IPS-15b (cell line): ENCODE results near the gene CDCA7.

Source experiments
- H3K27me3 ChIP-seq: one replicate; pipeline ENCODE4 v1.6.1; 2013; ENCODE audit warnings: low read length; ENCODE audit not compliant: control insufficient read depth, insufficient read depth
- H3K36me3 ChIP-seq: one replicate; pipeline ENCODE4 v1.6.1; 2013; ENCODE audit warnings: low read length; ENCODE audit not compliant: control insufficient read depth, insufficient read depth
- H3K4me1 ChIP-seq: one replicate; pipeline ENCODE4 v1.6.1; 2013; ENCODE audit warnings: mild to moderate bottlenecking, low read length; ENCODE audit not compliant: control insufficient read depth, insufficient read depth
- H3K4me3 ChIP-seq: one replicate; pipeline ENCODE4 v1.5.1; 2013; ENCODE audit warnings: low read depth, low read length
- H3K9ac ChIP-seq: one replicate; pipeline ENCODE4 v1.6.1; 2013; ENCODE audit warnings: low read depth, mild to moderate bottlenecking, low read length
- H3K9me3 ChIP-seq: one replicate; pipeline ENCODE4 v1.6.1; 2013; ENCODE audit warnings: mild to moderate bottlenecking, low read length; ENCODE audit not compliant: control insufficient read depth, insufficient read depth

The CDCA7 gene

GRCh38 chr2:173347305-173348168 is 7.1 kb upstream of the CDCA7 start:
- no peaks in the 10 kb centered on the region for H3K9me3 ChIP-seq
- H3K4me1 ChIP-seq = no peaks in the 10 kb centered on the region
- no peak overlapping the region for H3K9ac ChIP-seq
- H3K4me3 ChIP-seq = no peak overlapping the region
- H3K36me3 ChIP-seq = no peaks in the 10 kb centered on the region
- H3K27me3 ChIP-seq = no peaks in the 10 kb centered on the region

DNA sequence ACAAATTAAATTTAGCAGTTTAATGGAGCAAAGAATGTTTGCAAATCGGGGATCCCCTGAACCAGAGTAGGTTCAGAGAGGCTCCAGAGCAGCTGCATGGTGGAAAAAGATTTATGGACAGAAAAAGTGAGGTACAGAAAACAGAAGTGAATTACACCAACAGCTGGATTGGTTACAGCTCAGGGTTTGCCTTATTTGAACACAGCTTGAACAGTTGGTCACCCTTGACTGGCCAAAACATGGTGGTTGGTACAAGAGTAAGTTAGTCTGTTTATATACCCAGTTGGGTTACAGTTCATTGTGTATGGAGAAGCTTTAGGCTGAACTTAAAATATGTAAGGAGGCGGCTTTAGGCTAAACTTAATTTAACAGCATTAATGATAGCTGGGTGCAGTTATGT is 5.4 kb upstream of the CDCA7 start:
- no peak overlapping the region for H3K4me3 ChIP-seq
- H3K9ac ChIP-seq = no peak overlapping the region
- H3K9me3 ChIP-seq = no peaks in the 10 kb centered on the region
- no peaks in the 10 kb centered on the region for H3K27me3 ChIP-seq
- peaks cover 6% of the 10 kb centered on the region for H3K4me1 ChIP-seq
- no peaks in the 10 kb centered on the region for H3K36me3 ChIP-seq

DNA sequence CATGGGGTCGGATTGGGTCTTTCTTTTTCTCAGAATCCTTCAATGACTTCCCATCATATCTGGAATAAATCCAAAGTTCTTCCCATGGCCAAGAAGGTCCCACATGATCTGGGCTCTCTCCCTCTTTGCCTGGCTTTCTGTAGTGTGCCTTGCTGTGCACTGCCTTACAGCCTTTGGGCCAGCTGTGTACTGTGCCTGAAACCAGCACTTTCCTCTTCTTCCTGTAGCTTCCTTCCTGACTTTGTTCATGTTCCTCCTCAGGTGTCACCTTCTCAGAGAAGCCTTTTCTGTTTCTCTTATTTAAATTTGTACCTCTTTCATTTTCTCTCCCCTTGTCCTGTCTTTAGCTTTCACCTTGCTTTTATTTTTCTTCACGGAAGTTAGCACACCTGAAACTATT is 4.3 kb upstream of the CDCA7 start:
- no peaks in the 10 kb centered on the region for H3K27me3 ChIP-seq
- H3K9me3 ChIP-seq = no peaks in the 10 kb centered on the region
- H3K9ac ChIP-seq = no peak overlapping the region
- H3K36me3 ChIP-seq = peaks cover 2% of the 10 kb centered on the region
- H3K4me3 ChIP-seq = no peak overlapping the region
- peaks cover 6% of the 10 kb centered on the region for H3K4me1 ChIP-seq

GRCh38 chr2:173351879-173352278 is 2.8 kb upstream of the CDCA7 start:
- Histone ChIP-seq H3K36me3 (peaks cover 2% of the 10 kb centered on the region), H3K9ac (no peak overlapping the region), H3K4me1 (peaks cover 14% of the 10 kb centered on the region), H3K27me3 (no peaks in the 10 kb centered on the region), H3K4me3 (no peak overlapping the region), H3K9me3 (no peaks in the 10 kb centered on the region)

DNA sequence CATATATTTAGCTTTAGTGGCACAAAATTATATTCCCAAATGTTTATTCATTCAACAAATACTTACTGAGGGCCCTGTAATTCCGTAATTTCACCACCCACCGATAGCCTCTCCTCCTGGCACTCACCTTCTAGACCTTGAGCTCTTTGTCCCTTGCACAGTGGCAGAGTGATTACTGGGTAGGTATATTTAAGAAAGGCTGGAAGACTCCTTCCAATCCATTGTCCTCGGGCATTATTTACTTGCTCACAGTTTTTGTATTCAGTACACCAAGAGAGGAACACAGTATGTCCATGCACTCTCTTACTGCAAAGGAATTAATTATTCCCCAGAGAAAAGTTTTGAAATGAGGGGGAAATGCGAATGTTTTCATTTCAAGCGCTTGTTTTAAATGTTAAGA is 1.1 kb upstream of the CDCA7 start:
- no peaks in the 10 kb centered on the region for H3K9me3 ChIP-seq
- peak overlapping the region; percentile 93 for H3K9ac ChIP-seq
- H3K36me3 ChIP-seq = peaks cover 2% of the 10 kb centered on the region
- H3K27me3 ChIP-seq = no peaks in the 10 kb centered on the region
- peaks cover 18% of the 10 kb centered on the region for H3K4me1 ChIP-seq
- peak overlapping the region; percentile 94 for H3K4me3 ChIP-seq

- Histone ChIP-seq H3K9ac (peak overlapping the region; percentile 93), H3K9me3 (no peaks in the 10 kb centered on the region), H3K4me1 (peaks cover 18% of the 10 kb centered on the region), H3K4me3 (peak overlapping the region; percentile 94), H3K27me3 (no peaks in the 10 kb centered on the region), H3K36me3 (peaks cover 2% of the 10 kb centered on the region)
These were observed 545 bp upstream of the CDCA7 start for GRCh38 chr2:173354073-173354581.

GRCh38 chr2:173355132-173355865 is 627 bp downstream of the CDCA7 start:
- Histone ChIP-seq H3K4me1 (peaks cover 18% of the 10 kb centered on the region), H3K36me3 (peaks cover 7% of the 10 kb centered on the region), H3K9ac (peak overlapping the region; percentile 93)

GRCh38 chr2:173355866-173356508 is 1.3 kb downstream of the CDCA7 start:
- Histone ChIP-seq H3K9me3 (no peaks in the 10 kb centered on the region), H3K27me3 (no peaks in the 10 kb centered on the region), H3K9ac (no peak overlapping the region), H3K4me1 (peaks cover 18% of the 10 kb centered on the region), H3K4me3 (peak overlapping the region; percentile 94), H3K36me3 (peaks cover 7% of the 10 kb centered on the region)

More at GRCh38 chr2:173355132-173355865, 627 bp downstream of the CDCA7 start:
- no peaks in the 10 kb centered on the region for H3K9me3 ChIP-seq
- peak overlapping the region; percentile 94 for H3K4me3 ChIP-seq
- H3K27me3 ChIP-seq = no peaks in the 10 kb centered on the region

DNA sequence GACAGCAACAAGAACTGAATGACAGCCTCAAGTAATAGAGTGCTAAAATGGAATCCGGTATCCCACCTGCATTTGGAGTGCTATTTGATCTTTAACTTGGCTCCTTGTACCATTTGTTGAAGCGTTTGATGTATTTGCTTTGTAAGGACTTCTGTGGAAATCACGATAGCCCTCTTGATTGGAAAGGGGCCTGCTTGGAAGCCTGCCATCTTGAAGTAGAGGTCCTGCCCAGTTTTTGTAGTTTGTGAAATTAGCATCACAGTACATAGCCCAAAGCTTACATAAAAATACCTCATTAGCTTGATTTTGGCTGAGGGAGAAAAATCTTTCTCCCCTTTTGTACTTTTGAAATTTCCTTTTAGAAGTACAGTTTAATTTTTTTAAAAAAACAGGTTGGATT is 2.7 kb downstream of the CDCA7 start:
- H3K4me3 ChIP-seq = no peak overlapping the region
- H3K4me1 ChIP-seq = peaks cover 18% of the 10 kb centered on the region
- H3K9ac ChIP-seq = no peak overlapping the region
- peaks cover 7% of the 10 kb centered on the region for H3K36me3 ChIP-seq
- no peaks in the 10 kb centered on the region for H3K27me3 ChIP-seq
- H3K9me3 ChIP-seq = no peaks in the 10 kb centered on the region

DNA sequence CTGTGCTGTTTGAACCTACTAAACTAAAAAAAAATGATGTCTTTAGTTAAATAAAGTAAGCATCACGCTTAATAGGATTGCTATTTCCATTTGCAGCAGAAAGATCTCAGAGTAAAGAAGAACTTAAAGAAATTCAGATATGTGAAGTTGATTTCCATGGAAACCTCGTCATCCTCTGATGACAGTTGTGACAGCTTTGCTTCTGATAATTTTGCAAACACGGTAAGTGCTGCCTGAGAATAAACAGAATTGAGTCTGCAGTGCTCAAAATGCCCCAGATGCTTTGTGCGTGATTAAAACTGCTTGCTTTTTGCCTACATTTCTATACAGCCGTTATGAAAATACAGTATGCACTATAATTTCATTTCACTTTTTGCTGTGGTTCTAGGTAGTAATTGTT is 3.9 kb downstream of the CDCA7 start:
- Histone ChIP-seq H3K9ac (no peak overlapping the region), H3K9me3 (no peaks in the 10 kb centered on the region), H3K27me3 (no peaks in the 10 kb centered on the region), H3K4me1 (peaks cover 15% of the 10 kb centered on the region), H3K4me3 (no peak overlapping the region), H3K36me3 (peaks cover 11% of the 10 kb centered on the region)

DNA sequence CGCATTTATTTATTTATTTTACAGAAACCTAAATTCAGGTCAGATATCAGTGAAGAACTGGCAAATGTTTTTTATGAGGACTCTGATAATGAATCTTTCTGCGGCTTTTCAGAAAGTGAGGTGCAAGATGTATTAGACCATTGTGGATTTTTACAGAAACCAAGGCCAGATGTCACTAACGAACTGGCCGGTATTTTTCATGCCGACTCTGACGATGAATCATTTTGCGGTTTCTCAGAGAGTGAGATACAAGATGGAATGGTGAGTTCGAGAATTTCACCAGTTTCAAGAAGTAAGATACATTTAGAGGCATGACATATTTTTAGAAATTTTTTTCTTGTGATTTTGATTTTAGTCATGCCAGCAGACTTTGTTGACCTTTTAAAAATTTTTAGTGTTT is 4.6 kb downstream of the CDCA7 start:
- no peak overlapping the region for H3K9ac ChIP-seq
- peaks cover 12% of the 10 kb centered on the region for H3K4me1 ChIP-seq
- H3K4me3 ChIP-seq = no peak overlapping the region
- H3K36me3 ChIP-seq = peaks cover 15% of the 10 kb centered on the region
- H3K27me3 ChIP-seq = no peaks in the 10 kb centered on the region
- no peaks in the 10 kb centered on the region for H3K9me3 ChIP-seq
